Measurements from ENCODE around the gene VAV2. TPM values are rescaled to one million over a fixed set of nuclear protein-coding genes. Genes with fewer than 3 reads are reported as not detected.

The VAV2 gene
- 6.0 TPM for total RNA-seq

- no peak for DNase-seq
Measured at GRCh38 chr9:133991964-133992779, at the start of gene VAV2. Gene VAV2, minus strand, starts transcription at chr9:133992324. Its CDS starts 46 bp downstream, at chr9:133992278.

- DNase-seq = no peak
Measured at GRCh38 chr9:134041649-134041962, 49.5 kb upstream of the VAV2 start.

- no peak for DNase-seq
Measured at GRCh38 chr9:134040781-134041648, 48.9 kb upstream of the VAV2 start.

- DNase-seq = no peak
Measured at GRCh38 chr9:134040176-134040565, 48.0 kb upstream of the VAV2 start.

GRCh38 chr9:134039386-134040175 lies 47.5 kb upstream of the VAV2 start:
- DNase-seq = no peak

- no peak for DNase-seq
Measured at GRCh38 chr9:134037641-134038040, 45.5 kb upstream of the VAV2 start.

- DNase-seq = no peak
Measured at GRCh38 chr9:134036130-134036529, 44.0 kb upstream of the VAV2 start.

GRCh38 chr9:134035041-134036039 lies 43.2 kb upstream of the VAV2 start:
- DNase-seq = no peak

- no peak for DNase-seq
Measured at GRCh38 chr9:134034215-134035040, 42.3 kb upstream of the VAV2 start.

- no peak for DNase-seq
Measured at GRCh38 chr9:134033516-134034214, 41.5 kb upstream of the VAV2 start.

GRCh38 chr9:134032456-134033222 lies 40.5 kb upstream of the VAV2 start:
- no peak for DNase-seq

GRCh38 chr9:134031783-134032182 lies 39.7 kb upstream of the VAV2 start:
- DNase-seq = no peak

GRCh38 chr9:134030821-134031470 lies 38.8 kb upstream of the VAV2 start:
- DNase-seq = no peak

GRCh38 chr9:134029248-134030226 lies 37.4 kb upstream of the VAV2 start:
- DNase-seq = no peak

- no peak for DNase-seq
Measured at GRCh38 chr9:134028575-134029247, 36.6 kb upstream of the VAV2 start.

GRCh38 chr9:134028076-134028475 lies 36.0 kb upstream of the VAV2 start:
- DNase-seq = no peak

- no peak for DNase-seq
Measured at GRCh38 chr9:134027561-134027960, 35.4 kb upstream of the VAV2 start.

Measured in skin of body (tissue), 2 donors.